K562 (cell line): ENCODE results near the gene HAT1. TPM values are rescaled to one million over a fixed set of nuclear protein-coding genes. Genes with fewer than 3 reads are reported as not detected.

ENCODE experiments used
- AFF1 ChIP-seq, 2 experiments: fragments of 450-650 bp; IDR thresholded peaks; 2 replicates each; pipeline ENCODE4 v1.6.1; 2018; ENCODE audit warnings: mild to moderate bottlenecking in 2 of 2, low read depth in 1 of 2; ENCODE audit not compliant: partially characterized antibody in 2 of 2
- ASH1L ChIP-seq: fragments of 450-650 bp; IDR thresholded peaks from 2 replicates; pipeline ENCODE4 v1.6.1; 2018; ENCODE audit warnings: borderline replicate concordance, mild to moderate bottlenecking, low read depth; ENCODE audit not compliant: partially characterized antibody
- FIP1L1 ChIP-seq: fragments of 200-400 bp; formaldehyde crosslinking; IDR thresholded peaks from 2 replicates; pipeline ENCODE4 v1.6.1; 2018; ENCODE audit warnings: mild to moderate bottlenecking, low read depth, low read length; ENCODE audit not compliant: poor library complexity, severe bottlenecking
- MAX ChIP-seq: sonication (generic); formaldehyde crosslinking; IDR thresholded peaks from 2 replicates; pipeline ENCODE4 v1.9.0; 2022; ENCODE audit warnings: mild to moderate bottlenecking, missing genetic modification reagents
- POLR2AphosphoS5 ChIP-seq: IDR thresholded peaks from 2 replicates; pipeline ENCODE4 v1.6.1; 2011; ENCODE audit warnings: mild to moderate bottlenecking, low read depth, low read length, moderate library complexity; ENCODE audit not compliant: control insufficient read depth, insufficient read depth
- UBTF ChIP-seq, 2 experiments: IDR thresholded peaks; 2 replicates each; pipeline ENCODE4 v1.6.1; 2012; ENCODE audit warnings: improper control_type of control experiment in 2 of 2, low read depth in 2 of 2, low read length in 2 of 2, borderline replicate concordance in 1 of 2
- ZBTB40 ChIP-seq, 2 experiments: fragments of 450-650 bp in 1 of 2; sonication (generic) in 1 of 2; formaldehyde crosslinking in 1 of 2; IDR thresholded peaks; 2 replicates each; pipeline versions ENCODE4 v1.7.1 to v1.9.0; 2016 to 2022; ENCODE audit warnings: inconsistent platforms in 1 of 2, mild to moderate bottlenecking in 1 of 2, missing genetic modification reagents in 1 of 2
- ZNF217 ChIP-seq: sonication (generic); formaldehyde crosslinking; IDR thresholded peaks from 2 replicates; pipeline ENCODE4 v1.8.0; 2022; ENCODE audit warnings: mild to moderate bottlenecking, missing genetic modification reagents
- polyA plus RNA-seq, 8 experiments: library from polyadenylated mRNA; depleted of rRNA in 4 of 8; stranded (reverse) in 5 of 8; unstranded in 3 of 8; fragments of >200 nt; fragmentation: Nextera tagmentation in 2 of 8; fragmentation: Illumina TruSeq in 1 of 8; extraction: Ambion mirVana in 2 of 8; extraction: Trizol in 1 of 8; gene quantifications; 2 replicates each; pipeline versions ENCODE4 v1.2.1 to v1.2.3, GENCODE V29; 2011 to 2014; ENCODE audit warnings: inconsistent platforms in 1 of 8, missing spikeins in 1 of 8
- total RNA-seq, 7 experiments: library from RNA; depleted of rRNA in 6 of 7; stranded (reverse); fragments of >200 nt in 6 of 7; fragmentation: Illumina TruSeq in 2 of 7; extraction: Trizol in 2 of 7; gene quantifications; 2 replicates each; pipeline versions ENCODE4 v1.2.1 to v1.2.3, GENCODE V29; 2011 to 2021; ENCODE audit warnings: low replicate concordance in 1 of 7

The HAT1 gene
- total and polyA plus RNA-seq, 9 of the 15 experiments (the other 6 are each of a cell fraction or from before 2014, with no cell fraction given) = 125 to 384 (median 244) TPM

GRCh38 chr2:171893824-171894611, 28.2 kb upstream of the HAT1 start, which contains the start of gene SLC25A12 (continued):
- TF ChIP-seq AFF1 (IDR thresholded peaks at IDR 0.05; ENCODE audit: low read depth in 1 of 2, partially characterized antibody in 2 of 2) (peak in 1 of 2 experiments; percentile 55), ASH1L (peak; percentile 35), MAX (CRISPR knock-in tag) (peak; percentile 90), UBTF (IDR thresholded peaks at IDR 0.05; ENCODE audit: borderline replicate concordance in 1 of 2, low read depth in 2 of 2, low read length in 2 of 2) (peak; percentile 53 to 72; a peak in 2 of 4 replicates), ZBTB40 (IDR thresholded peaks at IDR 0.05) (peak; percentile 47; the same call in 1 of the 2 replicates), ZBTB40 (CRISPR knock-in tag; IDR thresholded peaks at IDR 0.05) (no peak), POLR2AphosphoS5 (no peak; the same call in none of the 2 replicates), FIP1L1 (no peak), ZNF217 (CRISPR knock-in tag) (no peak)
